Spinal cord (tissue), 10 donors: ENCODE measurements around the gene EEPD1. TPM values are rescaled to one million over a fixed set of nuclear protein-coding genes. Genes with fewer than 3 reads are reported as not detected.
A peak's percentile ranks its signal among the peaks of the same experiment; 100 is the strongest.

Experiments used
- DNase-seq, 6 donors: peaks; one replicate each; pipeline versions ENCODE4 v3.0.0 to v3.0.0-alpha.2; 2013 to 2015; ENCODE audit warnings: low spot score in 6 of 6, low read depth in 4 of 6
- H3K27ac ChIP-seq: one replicate; pipeline ENCODE4 v1.5.1; 2013; ENCODE audit warnings: low read depth, low read length, control low read depth
- H3K27me3 ChIP-seq: one replicate; pipeline ENCODE4 v1.6.1; 2013; ENCODE audit warnings: low read length; ENCODE audit not compliant: control insufficient read depth, insufficient read depth
- H3K36me3 ChIP-seq: one replicate; pipeline ENCODE4 v1.6.1; 2013; ENCODE audit warnings: low read length; ENCODE audit not compliant: control insufficient read depth, insufficient read depth
- H3K4me1 ChIP-seq: one replicate; pipeline ENCODE4 v1.6.1; 2013; ENCODE audit warnings: low read length; ENCODE audit not compliant: control insufficient read depth, insufficient read depth
- H3K4me3 ChIP-seq: one replicate; pipeline ENCODE4 v1.5.1; 2013; ENCODE audit warnings: low read depth, low read length, control low read depth
- H3K9me3 ChIP-seq: one replicate; pipeline ENCODE4 v1.6.1; 2013; ENCODE audit warnings: low read length; ENCODE audit not compliant: control insufficient read depth, insufficient read depth
- WGBS: methylation state at CpG from one replicate; pipeline ENCODE4 v1.1.5; 2013; ENCODE audit warnings: missing lambda C conversion rate; ENCODE audit not compliant: insufficient coverage; 5-methylcytosine and 5-hydroxymethylcytosine counted together
- polyA plus RNA-seq, 2 donors: library from polyadenylated mRNA; unstranded; fragments of 120-200 nt; gene quantifications; one replicate each; pipeline ENCODE4 v1.2.1, GENCODE V29; 2013; ENCODE audit not compliant: insufficient read length in 2 of 2
- total RNA-seq, 2 donors: library from RNA; depleted of rRNA in 1 of 2; stranded (reverse); fragments of 120-200 nt in 1 of 2; fragments of >200 nt in 1 of 2; gene quantifications; one replicate each; pipeline versions ENCODE4 v1.2.3 to v1.2.4, GENCODE V29; 2013 to 2014
- donor health status: healthy.

The EEPD1 gene
- total and polyA plus RNA-seq, 4 donors = 25.8 to 55.8 (median 41.8) TPM

DNA sequence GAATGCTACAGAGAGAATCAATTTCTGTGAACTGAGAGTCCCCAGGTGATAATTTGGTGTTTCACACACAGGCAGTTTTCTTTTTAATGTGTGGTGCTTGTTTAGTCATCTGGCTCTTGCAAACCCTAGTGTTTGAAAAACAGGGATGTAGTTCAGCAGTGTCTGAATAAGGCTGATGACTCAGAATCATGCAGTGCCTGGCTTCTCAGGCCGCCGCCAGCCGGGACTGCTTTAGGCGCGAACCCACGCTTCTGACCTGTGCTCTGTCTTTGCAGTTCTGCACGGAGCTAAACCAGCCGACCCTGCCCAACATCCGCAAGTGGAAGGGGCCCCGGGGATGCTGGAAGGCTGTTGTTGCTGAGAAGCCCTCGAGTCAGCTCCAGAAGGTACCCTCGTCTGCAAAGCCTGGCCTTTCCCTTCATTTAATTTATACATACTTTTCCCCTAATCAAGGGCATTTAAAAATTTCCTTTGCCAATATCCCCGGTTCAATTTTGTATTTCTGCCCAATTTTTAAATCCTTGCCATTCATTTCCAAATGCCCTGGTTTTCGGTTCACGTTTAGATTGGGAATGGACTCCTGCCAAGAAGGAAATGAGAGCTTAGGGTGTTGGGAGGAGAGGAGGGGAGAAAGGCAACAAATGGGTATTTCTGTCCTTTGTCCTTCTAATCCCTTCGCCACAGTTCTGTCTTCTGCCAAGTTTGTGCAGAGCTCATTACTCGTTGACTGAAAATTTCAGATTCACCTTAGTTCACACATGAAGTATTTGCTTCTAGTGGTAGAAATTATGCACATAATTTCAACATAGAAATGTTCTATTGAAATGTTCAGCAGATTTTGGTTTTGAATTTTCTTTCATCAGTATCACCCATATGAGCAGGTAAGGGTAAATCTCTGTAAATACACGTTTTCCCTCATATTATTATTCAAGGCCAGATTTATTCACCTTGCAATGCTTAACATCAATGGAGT is 128.1 kb downstream of the EEPD1 start:
- Histone ChIP-seq H3K27me3 (no peaks in the 10 kb centered on the region), H3K4me1 (peaks cover 70% of the 10 kb centered on the region), H3K36me3 (peaks cover 17% of the 10 kb centered on the region), H3K4me3 (no peak overlapping the region), H3K27ac (peak overlapping the region; percentile 67), H3K9me3 (no peaks in the 10 kb centered on the region)
- 3% methylated on average over 12 of the region's 18 CpGs for WGBS
- DNase-seq = peak in 2 of 6 donors; percentile 75 to 83

DNA sequence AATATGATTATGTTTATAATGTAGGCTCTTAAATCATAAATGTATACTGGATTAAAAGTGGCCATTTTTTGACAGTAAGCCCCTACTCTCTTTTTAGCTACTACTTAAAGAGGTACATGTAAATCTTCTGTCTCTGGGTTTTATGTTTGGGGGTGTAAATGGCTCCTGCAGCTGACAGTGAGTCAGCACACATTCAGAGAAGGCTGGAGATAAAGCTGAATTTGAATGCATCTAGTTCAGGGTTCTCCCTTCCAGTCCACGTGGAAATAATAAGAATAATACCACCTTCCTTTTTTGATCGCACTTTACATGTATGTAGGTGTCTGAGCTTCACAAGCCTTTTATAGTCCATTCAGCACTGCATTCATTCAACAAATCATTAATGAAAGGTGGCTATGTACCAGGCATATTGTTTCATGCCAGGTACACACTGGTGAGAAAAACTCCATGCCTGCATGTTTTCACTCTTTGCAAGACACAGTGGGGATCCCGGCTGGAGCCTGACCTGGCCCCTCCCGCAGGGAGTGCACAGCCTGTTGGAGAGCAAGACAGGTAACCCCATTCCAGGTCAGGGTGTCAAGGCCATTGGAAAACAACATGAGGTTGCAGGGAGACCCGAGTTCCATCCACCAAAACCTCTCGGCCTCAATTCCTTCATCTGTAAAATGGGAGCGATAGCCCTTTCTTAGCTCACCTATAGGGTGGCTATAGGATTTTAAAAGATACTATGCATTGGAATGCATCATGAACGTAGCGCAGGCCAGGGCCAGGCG is 129.1 kb downstream of the EEPD1 start:
- no peak for DNase-seq
- Histone ChIP-seq H3K36me3 (peaks cover 20% of the 10 kb centered on the region), H3K9me3 (no peaks in the 10 kb centered on the region), H3K4me3 (no peak overlapping the region), H3K4me1 (peaks cover 70% of the 10 kb centered on the region), H3K27ac (no peak overlapping the region), H3K27me3 (no peaks in the 10 kb centered on the region)
- WGBS = 96% methylated on average over 5 of the region's 10 CpGs

DNA sequence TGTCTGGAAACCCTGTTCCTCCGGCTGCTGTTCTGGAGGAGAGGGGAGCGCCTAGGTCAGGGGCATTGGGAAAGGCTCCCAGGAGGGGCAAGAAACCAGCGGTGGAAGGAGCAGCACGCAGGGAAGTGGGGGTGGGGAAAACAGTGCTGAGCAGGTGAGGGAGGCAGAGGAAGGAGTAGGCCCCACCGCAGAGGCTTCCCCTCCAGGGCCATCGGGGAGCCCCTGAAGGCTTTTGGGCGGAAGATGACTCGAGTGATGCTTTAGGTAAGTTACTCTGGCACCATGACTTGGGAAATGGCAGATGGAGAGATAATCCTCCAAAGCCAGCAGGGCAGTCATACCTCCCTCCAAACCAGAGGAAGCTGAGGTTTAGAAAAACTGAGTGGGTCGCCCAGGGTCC is 130.1 kb downstream of the EEPD1 start:
- Histone ChIP-seq H3K36me3 (peaks cover 26% of the 10 kb centered on the region), H3K27me3 (no peaks in the 10 kb centered on the region), H3K9me3 (no peaks in the 10 kb centered on the region), H3K4me3 (no peak overlapping the region), H3K27ac (no peak overlapping the region), H3K4me1 (peaks cover 68% of the 10 kb centered on the region)
- WGBS = 79% methylated on average over 7 of the region's 9 CpGs
- no peak for DNase-seq

DNA sequence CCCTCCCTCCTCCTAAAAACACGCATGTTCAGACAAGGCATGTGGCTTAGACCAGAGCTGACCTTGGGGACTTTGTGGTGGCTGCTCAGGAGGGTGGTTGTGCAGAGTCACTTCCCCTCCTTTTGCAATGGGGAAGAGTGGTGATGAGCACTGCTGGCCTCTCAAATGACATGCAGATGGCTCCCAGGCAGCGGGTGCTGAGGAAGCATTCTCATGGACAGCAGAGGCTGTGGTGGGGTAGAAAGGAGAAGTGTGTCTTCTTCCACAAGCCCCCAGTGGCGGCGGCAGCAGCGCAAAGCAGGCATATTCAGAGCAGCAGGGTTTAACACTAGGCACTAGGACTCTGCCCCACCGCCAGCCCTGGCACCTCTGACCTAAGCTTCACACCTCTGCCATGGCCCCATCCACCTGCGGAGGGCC is 130.7 kb downstream of the EEPD1 start:
- H3K4me1 ChIP-seq = peaks cover 63% of the 10 kb centered on the region
- no peak for DNase-seq

DNA sequence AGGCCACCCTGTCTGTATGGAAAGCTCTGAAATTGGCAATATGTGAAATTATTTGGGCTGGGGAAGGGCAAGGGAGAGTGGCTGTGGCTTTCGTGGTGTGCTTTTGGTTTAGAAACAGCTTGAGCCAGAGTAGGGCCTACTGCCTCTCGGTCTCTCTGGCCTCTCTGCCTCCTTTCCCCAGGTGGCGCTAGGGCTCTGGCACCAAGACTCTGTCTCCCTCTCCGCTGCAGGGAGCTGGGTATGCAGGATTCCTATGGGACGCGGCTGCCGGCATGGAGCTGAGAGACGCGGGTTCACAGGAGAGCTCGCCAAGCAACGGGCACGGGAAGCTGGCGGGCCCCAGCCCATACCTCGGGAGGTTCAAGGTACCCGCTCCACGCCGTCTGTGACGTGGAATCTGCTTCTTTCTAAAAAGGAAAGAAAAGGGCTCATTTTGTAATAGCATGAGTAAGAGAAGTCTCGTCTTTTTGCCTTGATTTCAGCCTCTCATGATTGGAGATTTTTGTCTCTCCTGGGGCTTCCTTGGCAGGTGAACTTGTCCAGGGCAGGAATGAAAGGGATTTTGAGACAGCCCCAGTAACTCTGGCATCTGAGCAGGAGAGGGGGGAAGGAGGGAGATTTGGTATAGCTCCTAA is 131.5 kb downstream of the EEPD1 start:
- H3K4me3 ChIP-seq = no peak overlapping the region
- no peaks in the 10 kb centered on the region for H3K27me3 ChIP-seq
- WGBS = 84% methylated on average over 19 of the region's 19 CpGs
- no peak for DNase-seq
- peaks cover 54% of the 10 kb centered on the region for H3K4me1 ChIP-seq
- no peaks in the 10 kb centered on the region for H3K9me3 ChIP-seq
- H3K27ac ChIP-seq = no peak overlapping the region
- H3K36me3 ChIP-seq = peaks cover 30% of the 10 kb centered on the region

More for the DNA sequence above, 130.7 kb downstream of the EEPD1 start:
- WGBS = 97% methylated on average over 3 of the region's 7 CpGs
- H3K27ac ChIP-seq = no peak overlapping the region
- no peak overlapping the region for H3K4me3 ChIP-seq
- H3K9me3 ChIP-seq = no peaks in the 10 kb centered on the region
- H3K36me3 ChIP-seq = peaks cover 29% of the 10 kb centered on the region
- no peaks in the 10 kb centered on the region for H3K27me3 ChIP-seq

DNA sequence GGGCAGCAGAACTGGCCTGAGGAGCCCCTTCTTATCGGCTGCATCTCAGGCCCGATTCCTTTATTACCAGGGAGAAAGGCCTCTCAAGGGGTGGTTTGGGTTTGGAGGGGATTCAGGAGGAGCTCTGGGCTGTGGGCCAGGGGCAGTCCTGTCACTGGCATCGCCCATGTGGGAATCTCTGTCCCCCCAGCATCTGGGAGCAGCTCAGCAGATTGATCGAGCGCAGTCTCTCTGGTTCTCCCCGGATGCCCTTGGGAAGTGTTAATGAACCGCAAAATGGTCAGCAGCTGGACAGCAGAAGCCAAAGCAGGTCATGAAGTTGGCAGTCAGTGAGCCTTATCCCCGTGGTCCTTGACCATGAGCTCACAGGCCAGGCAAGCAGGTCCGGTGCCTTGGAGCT is 132.2 kb downstream of the EEPD1 start:
- no peak overlapping the region for H3K4me3 ChIP-seq
- peaks cover 50% of the 10 kb centered on the region for H3K4me1 ChIP-seq
- 36% methylated on average over 9 of the region's 9 CpGs for WGBS
- DNase-seq = peak in 1 of 6 donors; percentile 43
- H3K36me3 ChIP-seq = peaks cover 32% of the 10 kb centered on the region
- H3K27me3 ChIP-seq = no peaks in the 10 kb centered on the region
- H3K9me3 ChIP-seq = no peaks in the 10 kb centered on the region
- no peak overlapping the region for H3K27ac ChIP-seq

DNA sequence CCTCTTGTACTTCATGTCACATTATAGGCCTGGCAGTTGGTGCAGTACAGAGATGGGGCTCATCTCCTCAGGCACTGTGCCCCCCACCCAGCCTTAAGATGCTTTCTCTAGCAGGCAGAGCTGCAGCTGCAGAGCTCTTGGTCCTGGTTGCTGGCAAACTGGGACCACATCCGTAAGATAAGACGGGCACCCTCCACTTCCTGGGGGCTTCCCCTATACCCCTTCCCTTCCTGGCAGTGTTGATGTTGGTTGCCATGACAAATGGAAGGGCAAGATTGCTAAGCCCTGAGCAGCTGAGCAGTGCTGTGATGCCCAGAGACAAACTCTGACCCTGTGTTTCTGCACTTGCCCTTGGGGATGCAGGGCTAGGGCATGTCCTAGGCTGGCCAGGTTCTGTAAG is 133.2 kb downstream of the EEPD1 start:
- H3K4me3 ChIP-seq = no peak overlapping the region
- H3K36me3 ChIP-seq = peaks cover 32% of the 10 kb centered on the region
- H3K27me3 ChIP-seq = no peaks in the 10 kb centered on the region
- no peaks in the 10 kb centered on the region for H3K9me3 ChIP-seq
- H3K4me1 ChIP-seq = peaks cover 51% of the 10 kb centered on the region
- DNase-seq = no peak
- no peak overlapping the region for H3K27ac ChIP-seq
- no CpG with 5 or more reads among the region's 2 CpGs for WGBS

DNA sequence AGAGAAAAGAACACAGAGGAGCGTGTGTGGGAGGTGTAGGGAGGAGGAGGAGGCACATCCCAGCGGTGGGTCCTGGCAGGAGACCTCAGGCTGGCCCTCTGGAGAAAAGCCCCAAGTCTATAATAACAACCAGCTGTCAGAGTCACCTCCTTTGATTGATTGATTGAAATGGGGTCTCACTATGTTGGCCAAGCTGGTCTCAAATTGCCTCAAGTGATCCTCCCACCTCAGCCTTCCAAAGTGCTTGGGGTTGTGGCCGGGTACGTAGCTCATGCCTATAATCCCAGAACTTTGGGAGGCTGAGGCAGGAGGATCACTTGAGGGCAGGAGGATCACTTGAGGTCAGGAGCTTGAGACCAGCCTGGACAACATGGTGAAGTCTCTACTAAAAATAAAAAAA is 133.6 kb downstream of the EEPD1 start:
- Histone ChIP-seq H3K4me3 (no peak overlapping the region), H3K9me3 (no peaks in the 10 kb centered on the region), H3K27ac (no peak overlapping the region), H3K4me1 (peaks cover 55% of the 10 kb centered on the region), H3K36me3 (peaks cover 32% of the 10 kb centered on the region), H3K27me3 (no peaks in the 10 kb centered on the region)
- no CpG with 5 or more reads among the region's 4 CpGs for WGBS
- no peak for DNase-seq

DNA sequence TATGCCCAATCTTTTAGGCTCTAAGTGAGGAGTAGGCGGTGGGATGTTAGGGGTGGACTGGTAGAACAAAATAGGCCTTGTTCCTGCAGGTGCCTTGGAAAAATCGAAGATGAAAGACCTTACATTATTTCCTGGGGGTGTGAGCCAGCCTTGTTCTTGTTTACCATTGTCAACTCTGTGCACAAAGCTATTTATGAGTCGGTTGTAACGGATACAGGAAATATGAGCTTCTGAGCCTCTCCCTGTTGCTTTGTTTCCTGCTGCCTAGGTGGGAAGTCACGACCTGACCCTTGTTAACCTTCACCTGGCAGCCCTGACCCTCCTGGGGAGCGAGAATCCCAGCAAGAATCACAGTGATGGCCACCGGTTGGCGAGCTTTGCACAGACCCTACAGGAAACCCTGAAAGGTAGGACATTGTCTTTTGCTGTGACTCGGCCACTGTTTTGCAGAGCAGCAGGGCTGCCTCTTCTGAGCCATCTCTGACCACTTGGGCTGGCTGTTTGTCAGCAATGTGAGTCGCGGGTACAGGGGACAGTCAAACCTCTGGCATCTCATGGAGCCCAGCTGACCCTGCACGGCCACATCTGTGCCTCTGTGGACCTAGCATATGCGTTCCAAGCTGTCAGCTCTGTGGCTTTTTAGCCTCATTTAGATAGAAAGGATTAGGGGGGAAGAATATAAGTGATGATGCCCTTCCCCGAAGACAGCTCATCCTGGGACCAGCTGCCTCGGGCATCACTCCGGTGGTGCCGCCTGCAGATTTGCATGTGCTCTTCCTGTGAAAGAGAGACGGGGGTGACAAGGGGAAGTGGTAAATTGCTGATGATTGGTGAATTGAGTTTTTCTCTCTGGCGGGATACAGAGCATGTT is 134.6 kb downstream of the EEPD1 start:
- H3K4me1 ChIP-seq = peaks cover 57% of the 10 kb centered on the region
- H3K4me3 ChIP-seq = no peak overlapping the region

More for the DNA sequence above, 134.6 kb downstream of the EEPD1 start:
- Histone ChIP-seq H3K27me3 (no peaks in the 10 kb centered on the region), H3K36me3 (peaks cover 28% of the 10 kb centered on the region), H3K27ac (no peak overlapping the region), H3K9me3 (no peaks in the 10 kb centered on the region)
- DNase-seq = no peak
- WGBS = 64% methylated on average over 15 of the region's 19 CpGs
